HG03575 (cell line): ENCODE results near the gene SENP7.

Source experiments
- ATAC-seq: cut with Tn5 transposase; IDR thresholded peaks from one replicate; pipeline ENCODE4 v1.9.1; 2021; ENCODE audit not compliant: unreplicated experiment, insufficient number of reproducible peaks, low FRiP score; ENCODE audit errors: extremely low read depth

The SENP7 gene

GRCh38 chr3:101292027-101292426 is 221.0 kb downstream of the SENP7 start:
- no peak for ATAC-seq

- no peak for ATAC-seq
Observed at GRCh38 chr3:101288294-101288693, 224.7 kb downstream of the SENP7 start.

- ATAC-seq: no peak
Observed at GRCh38 chr3:101284757-101285156, 228.3 kb downstream of the SENP7 start.

GRCh38 chr3:101281521-101282030 is 231.4 kb downstream of the SENP7 start:
- ATAC-seq: no peak

- ATAC-seq: no peak
Observed at GRCh38 chr3:101279765-101280385, 233.1 kb downstream of the SENP7 start.

- ATAC-seq: no peak
Observed at GRCh38 chr3:101279162-101279561, 233.8 kb downstream of the SENP7 start.

GRCh38 chr3:101278727-101279126 is 234.3 kb downstream of the SENP7 start:
- no peak for ATAC-seq
